Cardiac muscle cell (in vitro differentiated cells and primary cell): Measurements from ENCODE around the gene C4orf50. TPM values are rescaled to one million over a fixed set of nuclear protein-coding genes. Genes with fewer than 3 reads are reported as not detected.

Experiments used
- DNase-seq, 2 donors: peaks; one replicate each; pipeline versions ENCODE4 v3.0.0 to v3.0.0-alpha.2; 2010 to 2017; ENCODE audit warnings: low read depth in 1 of 2, low spot score in 1 of 2
- H3K27ac ChIP-seq: fragments of 200-600 bp; sonication (generic); 2 replicates; pipeline ENCODE4 v1.5.1; 2016
- H3K27me3 ChIP-seq: fragments of 200-600 bp; sonication (generic); 2 replicates; pipeline ENCODE4 v1.6.0; 2016; ENCODE audit warnings: control low read depth
- H3K36me3 ChIP-seq: fragments of 200-600 bp; sonication (generic); 2 replicates; pipeline ENCODE4 v1.5.1; 2016; ENCODE audit warnings: control low read depth
- H3K4me1 ChIP-seq: fragments of 200-600 bp; sonication (generic); 2 replicates; pipeline ENCODE4 v1.8.1; 2017; ENCODE audit warnings: low read depth, mild to moderate bottlenecking, mixed run types
- H3K4me3 ChIP-seq: fragments of 200-600 bp; sonication (generic); 2 replicates; pipeline ENCODE4 v1.5.1; 2016; ENCODE audit warnings: mild to moderate bottlenecking
- H3K9me3 ChIP-seq: fragments of 200-600 bp; sonication (generic); 2 replicates; pipeline ENCODE4 v1.5.1; 2017; ENCODE audit warnings: low read depth, mild to moderate bottlenecking, control low read depth
- polyA plus RNA-seq: library from polyadenylated mRNA; unstranded; fragments of >200 nt; fragmentation: Nextera tagmentation; extraction: Ambion mirVana; gene quantifications from 2 replicates; pipeline ENCODE4 v1.2.1, GENCODE V29; 2016
- total RNA-seq: library from RNA; depleted of rRNA; stranded (reverse); fragments of >200 nt; gene quantifications from 2 replicates; pipeline ENCODE4 v1.2.3, GENCODE V29; 2016
- TF ChIP-seq, protein P1 (sequence below): IDR thresholded peaks from 2 replicates; pipeline ENCODE4 v1.5.1; 2012; ENCODE audit warnings: low read depth, mild to moderate bottlenecking, low read length

C4orf50 gene
- total and polyA plus RNA-seq, 2 experiments from 2014 or later: 0.15 TPM; not detected in 1

DNA sequence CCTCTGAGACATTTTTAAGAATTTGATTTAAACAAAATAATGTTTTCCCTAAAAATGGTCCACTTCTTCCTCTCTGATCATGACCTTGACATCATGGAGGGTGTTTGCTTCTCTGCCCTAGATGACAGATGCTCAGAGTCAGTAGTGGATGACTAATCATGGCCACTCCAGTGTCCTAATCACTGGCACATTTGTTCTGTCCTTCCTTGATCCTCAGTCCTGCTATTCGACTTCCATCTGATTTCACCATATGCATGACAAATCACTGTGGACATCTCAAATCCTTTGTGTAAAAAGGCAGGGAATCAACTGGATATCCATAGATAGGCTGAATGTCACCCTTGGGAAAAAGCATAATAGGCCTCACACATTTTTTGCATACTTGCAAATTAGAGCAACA is 134.3 kb downstream of the C4orf50 start:
- Histone ChIP-seq H3K9me3 (no peaks in the 10 kb centered on the region), H3K27ac (no peak overlapping the region), H3K36me3 (no peaks in the 10 kb centered on the region), H3K4me3 (no peak overlapping the region), H3K27me3 (peaks cover 39% of the 10 kb centered on the region), H3K4me1 (no peaks in the 10 kb centered on the region)
- DNase-seq: no peak
- TF ChIP-seq, protein P1, sequence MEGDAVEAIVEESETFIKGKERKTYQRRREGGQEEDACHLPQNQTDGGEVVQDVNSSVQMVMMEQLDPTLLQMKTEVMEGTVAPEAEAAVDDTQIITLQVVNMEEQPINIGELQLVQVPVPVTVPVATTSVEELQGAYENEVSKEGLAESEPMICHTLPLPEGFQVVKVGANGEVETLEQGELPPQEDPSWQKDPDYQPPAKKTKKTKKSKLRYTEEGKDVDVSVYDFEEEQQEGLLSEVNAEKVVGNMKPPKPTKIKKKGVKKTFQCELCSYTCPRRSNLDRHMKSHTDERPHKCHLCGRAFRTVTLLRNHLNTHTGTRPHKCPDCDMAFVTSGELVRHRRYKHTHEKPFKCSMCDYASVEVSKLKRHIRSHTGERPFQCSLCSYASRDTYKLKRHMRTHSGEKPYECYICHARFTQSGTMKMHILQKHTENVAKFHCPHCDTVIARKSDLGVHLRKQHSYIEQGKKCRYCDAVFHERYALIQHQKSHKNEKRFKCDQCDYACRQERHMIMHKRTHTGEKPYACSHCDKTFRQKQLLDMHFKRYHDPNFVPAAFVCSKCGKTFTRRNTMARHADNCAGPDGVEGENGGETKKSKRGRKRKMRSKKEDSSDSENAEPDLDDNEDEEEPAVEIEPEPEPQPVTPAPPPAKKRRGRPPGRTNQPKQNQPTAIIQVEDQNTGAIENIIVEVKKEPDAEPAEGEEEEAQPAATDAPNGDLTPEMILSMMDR: no peak

DNA sequence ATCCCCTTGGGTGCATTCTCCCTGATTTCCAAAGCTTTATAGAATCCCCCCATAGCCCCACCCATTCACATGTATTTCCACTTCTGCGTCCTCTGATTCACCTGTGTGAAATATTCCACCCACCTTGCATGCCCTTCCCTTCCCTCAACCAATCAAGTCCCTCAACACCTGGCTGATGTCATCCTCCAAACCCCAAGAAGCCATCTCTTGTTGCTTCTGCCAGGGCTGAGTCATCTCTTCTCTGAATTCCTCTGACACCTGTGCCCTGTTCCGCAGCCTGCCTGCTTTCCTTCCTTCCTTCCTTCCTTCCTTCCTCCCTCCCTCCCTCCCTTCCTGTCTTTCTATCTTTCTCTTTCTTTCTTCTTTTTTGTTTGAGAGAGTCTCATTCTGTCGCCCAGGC is 135.3 kb downstream of the C4orf50 start:
- H3K27ac ChIP-seq: no peak overlapping the region
- no peaks in the 10 kb centered on the region for H3K4me1 ChIP-seq

DNA sequence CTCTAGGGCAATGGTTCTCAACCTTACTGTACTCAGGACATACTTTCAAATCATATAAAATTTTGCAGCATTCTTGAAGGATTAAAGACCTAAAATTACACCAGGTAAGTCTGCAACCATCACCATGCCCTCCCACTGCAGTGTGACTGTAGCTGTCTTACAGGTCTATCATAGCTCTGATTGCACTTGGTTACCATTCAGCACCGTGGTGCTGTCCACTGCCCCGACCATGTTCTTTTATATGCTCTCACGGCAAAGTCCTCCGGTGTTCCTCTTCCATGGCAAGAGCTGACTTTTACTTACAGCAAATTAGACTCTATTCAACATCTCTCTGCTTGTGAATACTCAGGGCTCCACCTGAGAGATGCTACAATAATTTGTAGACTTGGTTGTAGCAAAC is 136.9 kb downstream of the C4orf50 start:
- no peaks in the 10 kb centered on the region for H3K36me3 ChIP-seq
- TF ChIP-seq, protein P1: no peak
- no peaks in the 10 kb centered on the region for H3K4me1 ChIP-seq
- H3K4me3 ChIP-seq: no peak overlapping the region
- H3K27ac ChIP-seq: no peak overlapping the region
- peak; percentile 6 to 61 for DNase-seq
- no peaks in the 10 kb centered on the region for H3K9me3 ChIP-seq
- H3K27me3 ChIP-seq: peaks cover 14% of the 10 kb centered on the region

More for the DNA sequence above, 135.3 kb downstream of the C4orf50 start:
- no peaks in the 10 kb centered on the region for H3K36me3 ChIP-seq
- TF ChIP-seq, protein P1: no peak
- H3K27me3 ChIP-seq: peaks cover 30% of the 10 kb centered on the region
- H3K4me3 ChIP-seq: no peak overlapping the region
- H3K9me3 ChIP-seq: no peaks in the 10 kb centered on the region
- DNase-seq: no peak

DNA sequence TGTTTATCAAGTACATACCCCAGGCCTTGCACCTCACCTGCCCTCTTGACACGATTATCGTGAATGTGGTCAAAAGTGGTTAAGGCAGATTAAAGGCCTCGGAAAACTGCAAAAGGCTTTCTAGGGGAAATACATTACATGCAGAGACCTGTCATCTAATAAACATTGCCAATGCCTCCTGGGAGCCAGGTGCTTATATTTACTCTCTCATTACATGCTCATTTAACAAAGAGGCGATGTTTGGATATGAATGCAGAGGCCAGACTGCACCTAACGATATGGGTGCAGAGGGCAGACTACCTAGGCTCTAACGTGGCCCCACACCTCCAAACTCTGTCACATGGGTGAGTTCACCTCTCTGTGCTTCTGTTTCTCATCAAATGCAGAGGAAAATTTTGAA is 139.9 kb downstream of the C4orf50 start:
- no peaks in the 10 kb centered on the region for H3K9me3 ChIP-seq
- no peak overlapping the region for H3K27ac ChIP-seq
- no peak for DNase-seq
- H3K36me3 ChIP-seq: no peaks in the 10 kb centered on the region
- H3K4me1 ChIP-seq: no peaks in the 10 kb centered on the region
- TF ChIP-seq, protein P1: no peak
- H3K27me3 ChIP-seq: no peaks in the 10 kb centered on the region
- no peak overlapping the region for H3K4me3 ChIP-seq

DNA sequence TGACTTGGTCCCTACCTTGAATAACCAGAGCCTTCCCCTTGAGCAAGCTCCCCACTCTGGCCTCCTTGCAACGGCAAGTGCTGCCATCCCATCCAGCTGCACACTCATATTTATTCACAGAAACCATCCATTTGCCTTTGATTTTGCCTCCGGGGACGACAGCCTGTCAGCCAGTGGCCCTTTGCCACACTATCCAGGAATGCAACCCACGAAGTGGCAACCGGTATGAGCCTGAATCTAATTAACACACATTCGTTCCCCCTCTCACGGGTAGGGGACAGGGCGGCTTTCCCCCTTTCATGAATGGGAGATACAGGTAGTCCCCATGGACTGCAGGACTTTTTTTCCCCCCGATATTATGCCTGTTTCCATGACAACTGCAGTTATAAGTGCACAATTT is 140.8 kb downstream of the C4orf50 start:
- Histone ChIP-seq H3K9me3 (no peaks in the 10 kb centered on the region), H3K4me1 (no peaks in the 10 kb centered on the region), H3K27me3 (no peaks in the 10 kb centered on the region), H3K4me3 (no peak overlapping the region), H3K36me3 (no peaks in the 10 kb centered on the region), H3K27ac (no peak overlapping the region)
- no peak for DNase-seq
- TF ChIP-seq, protein P1: no peak

DNA sequence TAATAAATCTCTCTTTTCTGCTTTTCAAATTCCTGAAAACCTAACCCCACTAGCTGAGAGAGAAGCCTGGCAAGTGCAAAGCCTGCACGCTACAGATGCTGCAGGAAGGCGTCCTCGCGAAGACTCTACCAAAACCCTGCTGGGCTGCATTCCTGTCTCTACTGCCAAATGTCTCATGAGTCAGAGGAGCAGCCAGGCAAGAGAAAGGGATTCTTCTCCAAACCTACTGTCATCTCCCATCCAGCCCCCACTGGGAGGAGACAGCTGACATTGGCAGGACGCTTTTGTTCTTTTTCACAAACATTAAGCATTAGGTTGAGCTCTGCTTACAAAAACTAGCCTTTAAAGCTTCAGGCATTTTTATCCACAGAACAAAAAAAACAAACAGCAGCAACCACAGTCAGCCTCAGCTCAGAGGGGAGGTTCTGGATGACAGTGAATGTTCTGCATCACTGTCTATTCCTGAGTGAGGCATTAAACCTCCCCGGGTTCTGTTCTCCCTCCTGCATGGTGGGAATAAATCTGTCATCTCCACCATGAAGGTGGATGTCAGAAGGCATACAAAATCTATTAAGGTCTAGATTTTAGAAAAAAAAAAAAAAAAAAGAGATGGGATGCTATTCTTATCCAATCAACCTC is 143.3 kb downstream of the C4orf50 start:
- no peaks in the 10 kb centered on the region for H3K36me3 ChIP-seq
- H3K9me3 ChIP-seq: no peaks in the 10 kb centered on the region
- H3K4me3 ChIP-seq: no peak overlapping the region
- H3K27ac ChIP-seq: no peak overlapping the region
- no peaks in the 10 kb centered on the region for H3K27me3 ChIP-seq
- no peaks in the 10 kb centered on the region for H3K4me1 ChIP-seq
- no peak for DNase-seq
- TF ChIP-seq, protein P1: no peak
